Stimulated activated CD4-positive, alpha-beta T cell treated with anti-CD3 and anti-CD28 coated beads, Interleukin-12 subunit alpha, Interleukin-12 subunit beta, amount 100 ng/mL, for 4 hours (primary cell): ENCODE results near the gene AQP7.
"Not testable (repeated sequence)": the region's sequence is repeated elsewhere in the genome, so short reads cannot be mapped to it uniquely, and the experiment has no call there.

Source experiments
- DNase-seq: peaks from one replicate; pipeline ENCODE4 v3.0.0-alpha.2; 2020

The AQP7 gene

GRCh38 chr9:33366979-33367480, 35.3 kb downstream of the AQP7 start:
- DNase-seq, result no peak

GRCh38 chr9:33364814-33365213, 37.6 kb downstream of the AQP7 start:
- not testable (repeated sequence) for DNase-seq

GRCh38 chr9:33364127-33364526, 38.2 kb downstream of the AQP7 start:
- DNase-seq, result no peak

GRCh38 chr9:33358641-33359040, 43.7 kb downstream of the AQP7 start:
- not testable (repeated sequence) for DNase-seq

- no peak for DNase-seq
Measured at GRCh38 chr9:33355933-33356332, 46.4 kb downstream of the AQP7 start.

- DNase-seq, result no peak
Measured at GRCh38 chr9:33354651-33355211, 47.6 kb downstream of the AQP7 start.

- DNase-seq, result no peak
Measured at GRCh38 chr9:33351547-33351946, 50.8 kb downstream of the AQP7 start.

GRCh38 chr9:33350310-33350709, 52.1 kb downstream of the AQP7 start:
- DNase-seq, result no peak

- DNase-seq, result no peak
Measured at GRCh38 chr9:33349743-33350142, 52.6 kb downstream of the AQP7 start.

GRCh38 chr9:33348998-33349397, 53.4 kb downstream of the AQP7 start:
- DNase-seq, result no peak

- DNase-seq, result no peak
Measured at GRCh38 chr9:33346564-33346963, 55.8 kb downstream of the AQP7 start.

GRCh38 chr9:33344145-33344544, 58.2 kb downstream of the AQP7 start:
- DNase-seq, result no peak

GRCh38 chr9:33341182-33341581, 61.2 kb downstream of the AQP7 start:
- DNase-seq, result no peak

- no peak for DNase-seq
Measured at GRCh38 chr9:33340186-33340585, 62.2 kb downstream of the AQP7 start.
